HEK293T (cell line): Measurements from ENCODE around the gene RAD51C.

Experiments
- ARNT ChIP-seq: fragments of 450-650 bp; IDR thresholded peaks from 2 replicates; pipeline ENCODE4 v1.6.1; 2017; ENCODE audit warnings: mild to moderate bottlenecking
- BHLHE40 ChIP-seq: fragments of 450-650 bp; IDR thresholded peaks from 2 replicates; pipeline ENCODE4 v1.6.1; 2016; ENCODE audit warnings: mild to moderate bottlenecking, moderate library complexity, borderline replicate concordance
- FOXA1 ChIP-seq: fragments of 450-650 bp; IDR thresholded peaks from 2 replicates; pipeline ENCODE4 v1.6.1; 2016; ENCODE audit warnings: mild to moderate bottlenecking
- FOXK2 ChIP-seq: fragments of 450-650 bp; IDR thresholded peaks from 2 replicates; pipeline ENCODE4 v1.6.1; 2016; ENCODE audit warnings: mild to moderate bottlenecking
- FOXM1 ChIP-seq: fragments of 450-650 bp; IDR thresholded peaks from 2 replicates; pipeline ENCODE4 v1.6.1; 2017; ENCODE audit warnings: mild to moderate bottlenecking, borderline replicate concordance
- L3MBTL2 ChIP-seq: fragments of 450-650 bp; conservative IDR thresholded peaks from 2 replicates; pipeline ENCODE4 v1.6.1; 2016; ENCODE audit warnings: mild to moderate bottlenecking
- SP1 ChIP-seq: fragments of 450-650 bp; IDR thresholded peaks from 2 replicates; pipeline ENCODE4 v1.6.1; 2017
- SUZ12 ChIP-seq: fragments of 450-650 bp; IDR thresholded peaks from 2 replicates; pipeline ENCODE4 v1.6.1; 2016; ENCODE audit warnings: mild to moderate bottlenecking
- TARDBP ChIP-seq: fragments of 450-650 bp; IDR thresholded peaks from 2 replicates; pipeline ENCODE4 v1.6.1; 2016

- TF ChIP-seq L3MBTL2 (no peak), FOXA1 (no peak), FOXK2 (no peak), FOXM1 (no peak), TARDBP (no peak), BHLHE40 (no peak), SUZ12 (no peak), ARNT (no peak), SP1 (no peak)
These were observed 18.6 kb downstream of the RAD51C start for GRCh38 chr17:58710948-58711552.
